ENCODE measurements around the gene GBX1.

GBX1 gene

GRCh38 chr7:151139791-151140190 is 27.7 kb downstream of the GBX1 start:
- no peak for DNase-seq (ENCODE audit: low spot score)

DNA sequence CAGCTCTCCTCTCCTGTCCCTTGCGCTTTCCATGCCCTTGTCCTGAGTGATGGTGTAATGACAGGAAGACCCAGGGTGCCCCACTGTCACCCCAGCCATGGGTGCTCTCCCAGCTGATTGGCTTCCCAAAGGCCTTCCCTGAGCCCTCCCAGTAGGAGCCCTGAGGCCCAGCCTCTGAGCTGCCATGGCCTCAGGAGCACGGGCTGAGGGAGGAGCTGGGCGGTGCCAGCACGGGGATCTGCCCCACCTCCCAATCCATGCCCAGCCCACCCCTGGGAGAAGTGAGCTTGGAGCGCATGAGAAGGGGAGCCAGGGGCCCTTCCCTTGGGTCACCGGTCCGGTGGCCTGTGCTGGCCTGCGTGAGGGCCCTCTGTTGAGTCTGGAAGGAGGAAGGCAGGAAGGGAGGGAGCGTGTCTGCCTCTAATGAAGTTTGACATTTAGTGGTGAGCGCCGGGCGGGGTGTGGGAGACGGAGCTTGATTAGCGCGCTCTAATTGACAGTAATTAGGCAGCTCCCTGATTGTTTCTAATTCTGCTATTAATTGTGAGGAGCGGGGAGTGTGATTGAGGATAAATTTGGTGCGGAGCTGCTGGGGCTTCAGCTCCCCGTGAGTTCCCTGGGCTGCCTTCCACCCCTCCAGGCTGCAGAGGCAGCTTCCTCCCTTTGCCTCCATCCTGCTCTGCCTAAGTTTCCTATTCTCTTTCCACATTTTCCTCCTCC is 28.3 kb downstream of the GBX1 start:
- DNase-seq (ENCODE audit: low spot score): no peak

DNA sequence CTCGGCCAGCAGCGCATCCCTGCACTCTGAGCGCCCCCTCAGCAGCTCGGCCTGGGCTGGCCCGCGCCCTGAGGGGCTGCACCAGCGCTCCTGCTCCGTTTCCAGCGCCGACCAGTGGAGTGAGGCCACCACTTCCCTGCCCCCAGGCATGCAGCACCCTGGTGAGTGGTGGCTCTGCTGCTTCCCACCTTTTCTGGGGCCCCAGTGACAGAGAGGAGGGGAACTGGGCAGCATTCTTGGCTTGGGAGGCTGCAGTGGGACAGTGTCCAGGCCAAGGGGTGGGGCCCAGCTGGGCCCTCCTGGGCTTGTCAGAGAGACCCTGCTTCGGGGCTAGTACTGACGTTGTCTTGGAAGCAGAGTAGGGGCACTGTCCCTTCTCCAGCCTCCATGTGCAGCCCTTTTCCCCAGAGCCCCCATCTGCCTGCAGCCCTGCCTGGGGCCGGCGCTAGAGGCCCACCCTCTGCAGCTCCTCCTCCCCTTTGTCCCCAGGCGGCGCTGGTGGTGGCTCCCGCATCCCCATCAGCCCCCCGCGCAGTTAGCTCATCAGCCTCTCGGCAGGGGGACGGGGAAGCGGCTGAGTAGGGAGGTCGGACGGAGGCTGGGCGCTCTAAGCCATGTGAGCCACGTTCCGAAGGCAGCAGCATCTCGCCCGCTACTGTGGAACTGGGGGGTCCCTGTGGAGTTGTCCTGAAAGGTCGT is 29.2 kb downstream of the GBX1 start:
- DNase-seq (ENCODE audit: low spot score): no peak

- DNase-seq (ENCODE audit: low spot score): no peak
Measured at GRCh38 chr7:151137791-151138152, 29.7 kb downstream of the GBX1 start.

DNA sequence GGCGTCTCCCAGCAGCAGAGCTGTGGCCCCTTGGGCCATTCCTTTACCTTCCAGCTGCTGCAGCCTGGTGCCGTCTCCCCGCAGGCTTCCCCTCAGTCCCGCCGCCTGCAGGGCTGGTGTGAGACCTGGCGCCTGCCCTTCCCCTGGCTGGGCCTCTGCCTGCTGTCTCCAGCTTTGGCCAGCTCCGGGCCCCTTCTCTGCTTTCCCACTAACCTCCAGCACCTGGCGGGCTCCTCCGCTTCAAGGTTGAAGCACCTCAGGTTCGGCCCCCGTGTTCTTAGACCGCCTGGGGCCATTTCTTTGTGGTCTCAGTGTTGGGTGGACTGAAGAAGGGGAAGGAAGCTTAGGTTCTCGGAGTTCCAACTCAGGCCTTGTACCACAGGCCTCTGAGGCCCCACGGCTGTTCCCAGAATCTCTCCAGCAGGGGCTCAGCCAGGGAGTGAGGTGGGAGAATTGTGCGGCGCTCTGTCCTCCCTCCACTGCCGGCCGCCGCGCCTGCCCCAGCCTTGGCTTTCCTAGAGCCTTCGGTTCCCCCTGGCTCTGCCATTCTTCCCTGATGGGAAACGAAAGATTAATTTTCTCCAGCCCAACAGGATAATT is 30.3 kb downstream of the GBX1 start:
- DNase-seq (ENCODE audit: low spot score): no peak

- DNase-seq (ENCODE audit: low spot score): no peak
Measured at GRCh38 chr7:151135866-151136843, 31.3 kb downstream of the GBX1 start.

GRCh38 chr7:151135525-151135845 is 32.0 kb downstream of the GBX1 start:
- no peak for DNase-seq (ENCODE audit: low spot score)

- DNase-seq (ENCODE audit: low spot score): no peak
Measured at GRCh38 chr7:151134743-151135524, 32.6 kb downstream of the GBX1 start.

DNA sequence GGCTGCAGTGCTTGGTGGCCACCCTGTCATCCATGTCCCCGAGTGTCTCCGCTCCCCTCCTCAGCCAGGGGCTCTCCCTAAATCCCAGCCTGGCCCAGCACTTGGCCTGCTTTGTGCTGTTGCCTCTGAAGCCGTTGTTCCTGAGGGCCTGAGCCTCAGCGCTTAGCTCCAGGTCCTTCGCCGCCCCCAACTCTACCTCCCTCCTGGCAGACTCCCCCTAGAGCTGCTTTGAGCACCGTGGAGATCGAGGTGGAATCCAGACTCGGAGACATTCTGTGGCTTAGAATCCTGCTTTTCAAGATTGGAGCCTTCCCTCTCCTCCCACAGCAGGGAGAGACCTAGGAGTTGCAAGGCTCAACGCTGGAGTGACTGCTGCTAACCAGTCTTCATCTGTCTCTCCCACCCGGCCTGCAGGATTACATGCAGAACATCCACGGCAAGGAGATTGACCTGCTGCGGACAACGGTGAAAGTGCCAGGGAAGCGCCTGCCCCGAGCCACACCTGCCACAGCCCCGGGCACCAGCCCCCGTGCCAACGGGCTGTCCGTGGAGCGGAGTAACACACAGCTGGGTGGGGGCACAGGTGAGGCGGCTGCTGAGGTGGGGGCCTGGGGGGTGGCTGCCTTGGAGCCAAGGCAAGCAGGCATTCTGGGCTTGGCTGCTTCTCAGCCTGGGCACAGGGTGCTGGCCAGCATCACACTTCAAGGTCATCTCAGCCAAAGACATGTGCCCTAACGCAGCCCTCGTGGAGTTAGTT is 33.3 kb downstream of the GBX1 start:
- DNase-seq (ENCODE audit: low spot score): no peak

DNA sequence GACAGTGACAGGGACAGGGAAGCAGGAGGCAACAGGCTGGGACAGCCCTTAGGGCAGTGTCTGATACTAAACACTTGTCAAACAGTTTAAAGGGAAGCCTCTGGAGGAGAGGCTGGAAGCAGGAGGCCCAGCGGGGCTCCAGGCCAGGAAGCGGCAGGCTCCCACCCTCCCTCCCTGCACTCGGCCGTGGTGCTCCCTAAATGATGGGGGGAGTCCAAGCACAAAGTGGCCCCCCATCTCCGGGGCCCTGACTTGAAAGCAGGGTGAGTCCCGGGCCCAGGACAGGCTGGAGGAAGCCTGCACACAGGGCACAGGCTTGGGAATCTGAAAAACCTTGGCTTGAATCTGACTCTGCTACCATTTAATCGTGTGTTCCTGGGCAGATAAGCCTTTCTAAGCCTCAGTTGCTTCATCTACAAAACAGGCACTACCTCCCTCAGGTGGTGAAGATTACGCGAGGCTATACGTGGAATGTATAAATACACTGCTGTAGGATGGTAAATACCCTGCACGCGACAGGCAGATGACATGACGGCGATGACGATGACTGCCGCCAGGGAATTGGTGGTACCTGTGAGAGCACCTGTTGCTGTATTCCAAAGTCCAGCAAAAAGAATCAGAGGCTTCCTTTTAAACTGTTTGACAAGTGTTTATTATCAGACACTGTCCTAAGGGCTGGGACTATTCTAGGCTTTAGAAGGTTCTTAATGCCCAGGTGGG is 34.1 kb downstream of the GBX1 start:
- DNase-seq (ENCODE audit: low spot score): no peak

GRCh38 chr7:151132461-151133205 is 34.9 kb downstream of the GBX1 start:
- DNase-seq (ENCODE audit: low spot score): no peak

GRCh38 chr7:151131592-151132293 is 35.8 kb downstream of the GBX1 start:
- no peak for DNase-seq (ENCODE audit: low spot score)

GRCh38 chr7:151131224-151131591 is 36.3 kb downstream of the GBX1 start:
- DNase-seq (ENCODE audit: low spot score): no peak

DNA sequence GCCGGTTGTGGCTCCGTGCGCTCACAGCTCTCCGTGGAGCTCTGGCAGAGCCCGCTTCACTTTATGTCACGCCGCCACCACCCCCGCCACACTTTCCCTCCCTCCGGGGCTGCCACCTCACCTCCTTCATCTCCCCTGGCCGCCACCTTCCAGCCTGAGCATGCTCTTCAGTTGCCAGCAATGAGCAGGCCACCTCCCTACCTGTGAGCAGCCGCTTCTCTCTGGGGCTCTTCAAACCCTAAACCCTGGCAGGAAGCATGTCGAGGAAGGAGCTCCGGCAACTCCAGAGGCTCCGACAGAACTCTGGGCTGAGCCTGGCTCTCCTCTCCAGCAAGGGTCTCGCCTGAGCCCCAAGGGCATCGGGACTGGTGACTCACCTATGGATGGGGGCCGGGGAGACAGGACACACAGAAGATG is 36.7 kb downstream of the GBX1 start:
- no peak for DNase-seq (ENCODE audit: low spot score)

GRCh38 chr7:151129960-151130591 is 37.4 kb downstream of the GBX1 start:
- DNase-seq (ENCODE audit: low spot score): no peak

DNA sequence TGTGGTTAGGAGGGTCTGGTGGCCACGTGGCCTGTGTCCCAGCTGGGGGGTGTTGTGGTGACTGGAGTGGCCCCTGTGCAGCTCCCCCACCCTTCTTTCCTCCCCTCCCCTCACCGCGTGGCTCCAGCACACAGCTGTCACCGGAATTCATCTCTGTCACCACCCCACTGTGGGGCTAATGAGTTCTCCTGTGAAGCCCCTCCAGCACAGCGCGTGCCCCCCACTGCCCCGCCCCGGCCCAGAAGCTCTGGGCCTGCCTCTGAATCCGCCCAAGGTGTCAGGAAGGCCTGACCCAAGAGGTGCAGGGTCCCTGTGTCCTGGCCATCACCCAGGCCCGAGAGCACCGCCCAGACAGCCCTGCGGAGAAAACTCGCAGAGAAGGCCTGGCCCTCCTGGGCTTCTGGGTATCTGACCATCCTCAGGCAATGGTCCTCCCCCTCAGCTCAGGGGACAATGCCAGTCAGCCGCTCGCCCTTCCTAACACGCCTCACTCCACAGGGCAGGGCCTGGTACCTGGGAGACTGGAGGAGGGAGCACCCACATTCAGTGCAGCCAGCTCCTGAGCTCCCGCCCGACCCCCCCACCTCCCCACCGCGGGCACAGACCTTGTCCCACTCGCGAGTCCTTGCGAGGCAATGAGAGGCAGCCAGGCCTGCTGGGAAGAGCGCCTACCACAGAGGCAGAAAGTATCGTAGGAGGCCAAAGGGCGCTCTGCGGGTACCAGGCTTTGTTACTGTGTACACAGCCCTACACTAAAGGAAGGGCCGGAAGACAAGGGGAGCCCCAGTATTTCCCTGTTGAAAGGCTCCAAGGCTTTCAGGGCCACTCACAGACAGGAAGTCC is 38.2 kb downstream of the GBX1 start:
- no peak for DNase-seq (ENCODE audit: low spot score)

GRCh38 chr7:151128716-151129115 is 38.8 kb downstream of the GBX1 start:
- DNase-seq (ENCODE audit: low spot score): no peak

Measured in RKO (cell line).